Activated CD4-positive, alpha-beta T cell treated with anti-CD3 and anti-CD28 coated beads for 1 hour (primary cell): ENCODE results near the gene PEX11G.

Experiments
- DNase-seq: peaks from one replicate; pipeline ENCODE4 v3.0.0-alpha.2; 2020

Gene PEX11G

GRCh38 chr19:7492558-7492957 is 3.7 kb upstream of the PEX11G start:
- no peak for DNase-seq

GRCh38 chr19:7492142-7492541 is 3.3 kb upstream of the PEX11G start:
- no peak for DNase-seq

- no peak for DNase-seq
Observed at GRCh38 chr19:7489609-7490044, 792 bp upstream of the PEX11G start.

GRCh38 chr19:7486923-7487322 is 1.9 kb downstream of the PEX11G start:
- no peak for DNase-seq

GRCh38 chr19:7483720-7484201 is 5.1 kb downstream of the PEX11G start:
- no peak for DNase-seq

GRCh38 chr19:7482584-7483439 is 6.0 kb downstream of the PEX11G start:
- DNase-seq = no peak

GRCh38 chr19:7480970-7481255 is 7.9 kb downstream of the PEX11G start:
- no peak for DNase-seq

GRCh38 chr19:7480222-7480969 is 8.4 kb downstream of the PEX11G start:
- no peak for DNase-seq

- no peak for DNase-seq
Observed at GRCh38 chr19:7478843-7479227, 10.0 kb downstream of the PEX11G start.

GRCh38 chr19:7478173-7478842 is 10.5 kb downstream of the PEX11G start:
- DNase-seq = no peak

- DNase-seq = no peak
Observed at GRCh38 chr19:7477758-7478157, 11.1 kb downstream of the PEX11G start.

GRCh38 chr19:7476777-7477494 is 11.9 kb downstream of the PEX11G start:
- no peak for DNase-seq

- no peak for DNase-seq
Observed at GRCh38 chr19:7476241-7476640, 12.6 kb downstream of the PEX11G start.

- DNase-seq = no peak
Observed at GRCh38 chr19:7475665-7476064, 13.2 kb downstream of the PEX11G start.

- no peak for DNase-seq
Observed at GRCh38 chr19:7471696-7472615, 16.9 kb downstream of the PEX11G start.

GRCh38 chr19:7470540-7471305 is 18.1 kb downstream of the PEX11G start:
- no peak for DNase-seq

- DNase-seq = no peak
Observed at GRCh38 chr19:7469669-7470285, 19.1 kb downstream of the PEX11G start.

- no peak for DNase-seq
Observed at GRCh38 chr19:7468840-7469239, 20.0 kb downstream of the PEX11G start.

GRCh38 chr19:7467009-7467989 is 21.5 kb downstream of the PEX11G start:
- no peak for DNase-seq
